ENCODE results near the gene PNPLA7.

DNA sequence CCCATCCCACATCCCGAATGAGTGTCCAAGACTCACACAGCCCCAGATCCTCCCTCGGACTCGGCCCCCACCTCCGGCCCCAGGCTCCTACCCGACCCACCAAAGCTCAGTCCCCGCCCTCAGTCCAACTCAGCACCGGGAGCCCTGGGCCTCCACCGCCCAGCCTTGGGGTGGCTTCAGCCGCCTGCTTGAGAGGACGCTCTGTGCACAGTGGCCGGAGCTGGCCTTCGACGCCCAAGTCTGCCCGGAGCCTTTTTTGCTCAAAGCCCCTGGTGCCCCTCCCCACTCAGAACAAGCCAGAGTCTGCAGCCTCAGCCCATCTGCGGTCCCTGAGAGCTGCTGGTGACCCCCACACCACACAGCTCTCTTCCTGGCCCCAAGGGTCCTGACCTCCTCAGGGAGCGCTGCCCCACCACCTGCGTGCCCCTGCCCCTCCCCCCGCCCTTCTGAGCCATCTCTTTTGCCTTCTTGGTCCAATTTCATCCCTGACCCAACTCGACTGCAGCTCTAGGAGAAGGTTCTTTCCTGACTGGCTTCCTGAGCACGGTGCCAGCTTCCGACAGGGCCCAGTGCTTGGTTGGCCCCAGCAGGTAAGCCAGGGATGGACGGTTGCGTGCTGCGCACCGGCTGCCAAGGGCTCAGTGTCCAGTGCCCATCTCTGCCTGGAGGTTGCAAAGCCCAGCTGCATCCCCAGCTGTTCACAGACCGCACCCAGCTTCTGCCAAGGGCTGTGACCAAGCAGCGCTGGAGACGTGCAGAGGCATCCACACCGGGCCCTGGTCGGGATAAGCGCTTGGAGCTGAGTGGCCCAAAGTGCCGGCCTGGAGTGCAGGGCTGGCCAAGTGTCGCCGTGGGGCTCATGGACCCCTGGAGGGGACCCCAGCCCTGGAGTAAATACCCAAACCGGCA lies 63.4 kb downstream of the PNPLA7 start:
- TF ChIP-seq CTCF (IDR thresholded peaks at IDR 0.05) (no peak), POLR2AphosphoS5 (IDR thresholded peaks at IDR 0.05) (no peak), POLR2A (IDR thresholded peaks at IDR 0.05) (no peak), EP300 (IDR thresholded peaks at IDR 0.05) (no peak)
